A549 (cell line): ENCODE measurements around the gene LNPK. TPM values are rescaled to one million over a fixed set of nuclear protein-coding genes. Genes with fewer than 3 reads are reported as not detected.

Source experiments
- ATAC-seq, 2 experiments: fragments of 200-7000 bp in 1 of 2; fragments of >200 bp in 1 of 2; cut with Nextera tagmentation in 1 of 2; cut with Tn5 transposase in 1 of 2; 3 replicates each; pipeline versions ENCODE4 v1.8.0 to v1.9.1; 2018 to 2020; ENCODE audit warnings: mild to moderate bottlenecking in 1 of 2, moderate library complexity in 1 of 2
- CTCF ChIA-PET: fragments of 300-600 bp; sonication (Branson Sonifier 250); formaldehyde crosslinking; extraction: SDS; loops from one replicate; lab custom pipeline; 2021; ENCODE audit warnings: antibody characterized with exemption, inconsistent platforms; lab: Yijun Ruan, JAX
- POLR2A ChIA-PET: fragments of 350-600 bp; formaldehyde crosslinking; extraction: SDS; loops from one replicate; lab custom pipeline; 2021; ENCODE audit warnings: antibody characterized with exemption, inconsistent platforms; lab: Yijun Ruan, JAX
- DNase-seq, 2 experiments: peaks; one replicate each; pipeline versions ENCODE4 v3.0.0 to v3.0.0-alpha.2; 2011 to 2016; ENCODE audit warnings: low read depth in 1 of 2, low spot score in 1 of 2
- FAIRE-seq: peaks from 2 replicates; lab custom pipeline; 2011; peaks lifted over from hg19 to GRCh38; lab: Jason Lieb, UNC
- H3K27ac ChIP-seq, 2 experiments: fragments of >200 bp; sonication (Bioruptor Twin); formaldehyde crosslinking; 3 replicates each; pipeline ENCODE4 v1.5.1; 2016 to 2017
- H3K4me1 ChIP-seq: fragments of >200 bp; sonication (Bioruptor Twin); formaldehyde crosslinking; 3 replicates; pipeline ENCODE4 v1.6.1; 2016
- H3K4me2 ChIP-seq: fragments of >200 bp; sonication (Bioruptor Twin); formaldehyde crosslinking; 3 replicates; pipeline ENCODE4 v1.6.1; 2016
- H3K4me3 ChIP-seq: fragments of >200 bp; sonication (Bioruptor Twin); formaldehyde crosslinking; 3 replicates; pipeline ENCODE4 v1.5.1; 2016
- H3K9me3 ChIP-seq: fragments of >200 bp; sonication (Bioruptor Twin); formaldehyde crosslinking; 3 replicates; pipeline ENCODE4 v1.6.1; 2016
- BCL3 ChIP-seq: fragments of >200 bp; sonication (Bioruptor Twin); formaldehyde crosslinking; IDR thresholded peaks from 3 replicates; pipeline ENCODE4 v1.6.1; 2016
- CBX2 ChIP-seq: fragments of 200-600 bp; sonication (generic); IDR thresholded peaks from 2 replicates; pipeline ENCODE4 v1.6.1; 2016; ENCODE audit warnings: low read depth, mild to moderate bottlenecking, borderline replicate concordance
- EHF ChIP-seq: fragments of 250-450 bp; sonication (Bioruptor Pico); IDR thresholded peaks from 2 replicates; pipeline ENCODE4 v1.5.0; 2020; ENCODE audit warnings: mild to moderate bottlenecking
- EHMT2 ChIP-seq: fragments of 200-600 bp; sonication (generic); IDR thresholded peaks from 2 replicates; pipeline ENCODE4 v1.6.1; 2016; ENCODE audit warnings: antibody characterized with exemption, low read depth, mild to moderate bottlenecking, moderate library complexity
- EP300 ChIP-seq, 2 experiments: fragments of >200 bp; sonication (Bioruptor Twin); formaldehyde crosslinking; IDR thresholded peaks; 2 replicates in 1 of 2; 3 replicates in 1 of 2; pipeline ENCODE4 v1.6.1; 2016 to 2017
- FOSL2 ChIP-seq, 2 experiments: fragments of 450-650 bp in 1 of 2; fragments of >200 bp in 1 of 2; sonication (Bioruptor Twin) in 1 of 2; formaldehyde crosslinking; IDR thresholded peaks; 2 replicates each; pipeline versions ENCODE4 v1.5.0 to v1.6.1; 2016 to 2020; ENCODE audit warnings: mild to moderate bottlenecking in 1 of 2, moderate library complexity in 1 of 2
- FOXS1 ChIP-seq: fragments of 250-450 bp; sonication (Bioruptor Pico); IDR thresholded peaks from 2 replicates; pipeline ENCODE4 v1.5.0; 2020; ENCODE audit warnings: mild to moderate bottlenecking, moderate library complexity
- HES2 ChIP-seq: fragments of >200 bp; sonication (Bioruptor Twin); formaldehyde crosslinking; IDR thresholded peaks from 2 replicates; pipeline ENCODE4 v1.6.1; 2016
- JUN ChIP-seq, 2 experiments: fragments of >200 bp; sonication (Bioruptor Twin); formaldehyde crosslinking; IDR thresholded peaks; 2 replicates in 1 of 2; 3 replicates in 1 of 2; pipeline ENCODE4 v1.6.1; 2016 to 2017
- JUNB ChIP-seq: fragments of >200 bp; sonication (Bioruptor Twin); formaldehyde crosslinking; IDR thresholded peaks from 2 replicates; pipeline ENCODE4 v1.6.1; 2016
- KDM1A ChIP-seq: fragments of 200-600 bp; sonication (generic); IDR thresholded peaks from 2 replicates; pipeline ENCODE4 v1.6.1; 2016; ENCODE audit warnings: low read depth, mild to moderate bottlenecking
- MAFK ChIP-seq: fragments of 450-650 bp; IDR thresholded peaks from 2 replicates; pipeline ENCODE4 v1.6.1; 2014; ENCODE audit not compliant: partially characterized antibody
- MAX ChIP-seq: IDR thresholded peaks from 2 replicates; pipeline ENCODE4 v1.6.1; 2012
- MAZ ChIP-seq: fragments of 150-350 bp; IDR thresholded peaks from 2 replicates; pipeline ENCODE4 v1.6.1; 2014; ENCODE audit warnings: antibody characterized with exemption, low read depth, low read length, borderline replicate concordance
- PHF8 ChIP-seq: fragments of 200-600 bp; sonication (generic); IDR thresholded peaks from 2 replicates; pipeline ENCODE4 v1.6.1; 2016; ENCODE audit warnings: low read depth, mild to moderate bottlenecking, antibody characterized with exemption, moderate library complexity, borderline replicate concordance
- POLR2AphosphoS2 ChIP-seq: conservative IDR thresholded peaks from 2 replicates; pipeline ENCODE4 v1.6.1; 2012; ENCODE audit warnings: low read length, improper control_type of control experiment, inconsistent platforms
- RARB ChIP-seq: fragments of 250-450 bp; sonication (Bioruptor Pico); IDR thresholded peaks from 2 replicates; pipeline ENCODE4 v1.8.0; 2021; ENCODE audit warnings: mild to moderate bottlenecking, moderate library complexity
- RFX5 ChIP-seq: fragments of 450-650 bp; IDR thresholded peaks from 2 replicates; pipeline ENCODE4 v1.7.1; 2014; ENCODE audit warnings: antibody characterized with exemption, mild to moderate bottlenecking, moderate library complexity
- SMC3 ChIP-seq: fragments of >200 bp; sonication (Bioruptor Twin); formaldehyde crosslinking; IDR thresholded peaks from 3 replicates; pipeline ENCODE4 v1.6.1; 2018; ENCODE audit warnings: inconsistent platforms
- SREBF2 ChIP-seq: fragments of 450-650 bp; IDR thresholded peaks from 2 replicates; pipeline ENCODE4 v1.6.1; 2014; ENCODE audit warnings: mild to moderate bottlenecking, moderate library complexity
- TP53 ChIP-seq: fragments of 250-450 bp; sonication (Bioruptor Pico); IDR thresholded peaks from 2 replicates; pipeline ENCODE4 v1.5.0; 2021; ENCODE audit warnings: mild to moderate bottlenecking, moderate library complexity
- WGBS: methylation state at CpG from one replicate; pipeline ENCODE4 v1.1.6; 2017; ENCODE audit errors: missing lambda C conversion rate; 5-methylcytosine and 5-hydroxymethylcytosine counted together
- polyA plus RNA-seq, 4 experiments: library from polyadenylated mRNA; depleted of rRNA in 3 of 4; stranded (reverse); fragments of >200 nt; fragmentation: RNase III in 1 of 4; extraction: RNeasy Plus Mini Kit Qiagen cat#74134 plus additional on column Dnase treatment in 1 of 4; gene quantifications; 2 replicates in 3 of 4; 3 replicates in 1 of 4; pipeline ENCODE4 v1.2.3, GENCODE V29; 2011 to 2017
- TF ChIP-seq, protein P1 (sequence below): fragments of 200-600 bp; sonication (generic); IDR thresholded peaks from 2 replicates; pipeline ENCODE4 v1.6.1; 2016; ENCODE audit warnings: antibody characterized with exemption, mild to moderate bottlenecking, moderate library complexity

The LNPK gene
- polyA plus RNA-seq, 2 of the 4 experiments (the other 2 are of a cell fraction) = 13.1 to 24.7 TPM

GRCh38 chr2:176020400-176020799 is 18.3 kb upstream of the LNPK start:
- H3K9me3 ChIP-seq = no peaks in the 10 kb centered on the region
- WGBS = 38% methylated on average over 6 of the region's 6 CpGs
- no peaks in the 10 kb centered on the region for H3K4me1 ChIP-seq
- no peak overlapping the region for H3K4me3 ChIP-seq
- ChIA-PET POLR2A (no interaction called here), CTCF (interaction anchor here (0.7 to 1.4 kb wide), 2 partner anchors 59 to 853 kb away, joined by 3 read pairs; no protein-coding TSS in a partner anchor)
- FAIRE-seq (no peak), ATAC-seq (no peak), DNase-seq (no peak)
- H3K27ac ChIP-seq = no peak overlapping the region
- TF ChIP-seq, protein P1, sequence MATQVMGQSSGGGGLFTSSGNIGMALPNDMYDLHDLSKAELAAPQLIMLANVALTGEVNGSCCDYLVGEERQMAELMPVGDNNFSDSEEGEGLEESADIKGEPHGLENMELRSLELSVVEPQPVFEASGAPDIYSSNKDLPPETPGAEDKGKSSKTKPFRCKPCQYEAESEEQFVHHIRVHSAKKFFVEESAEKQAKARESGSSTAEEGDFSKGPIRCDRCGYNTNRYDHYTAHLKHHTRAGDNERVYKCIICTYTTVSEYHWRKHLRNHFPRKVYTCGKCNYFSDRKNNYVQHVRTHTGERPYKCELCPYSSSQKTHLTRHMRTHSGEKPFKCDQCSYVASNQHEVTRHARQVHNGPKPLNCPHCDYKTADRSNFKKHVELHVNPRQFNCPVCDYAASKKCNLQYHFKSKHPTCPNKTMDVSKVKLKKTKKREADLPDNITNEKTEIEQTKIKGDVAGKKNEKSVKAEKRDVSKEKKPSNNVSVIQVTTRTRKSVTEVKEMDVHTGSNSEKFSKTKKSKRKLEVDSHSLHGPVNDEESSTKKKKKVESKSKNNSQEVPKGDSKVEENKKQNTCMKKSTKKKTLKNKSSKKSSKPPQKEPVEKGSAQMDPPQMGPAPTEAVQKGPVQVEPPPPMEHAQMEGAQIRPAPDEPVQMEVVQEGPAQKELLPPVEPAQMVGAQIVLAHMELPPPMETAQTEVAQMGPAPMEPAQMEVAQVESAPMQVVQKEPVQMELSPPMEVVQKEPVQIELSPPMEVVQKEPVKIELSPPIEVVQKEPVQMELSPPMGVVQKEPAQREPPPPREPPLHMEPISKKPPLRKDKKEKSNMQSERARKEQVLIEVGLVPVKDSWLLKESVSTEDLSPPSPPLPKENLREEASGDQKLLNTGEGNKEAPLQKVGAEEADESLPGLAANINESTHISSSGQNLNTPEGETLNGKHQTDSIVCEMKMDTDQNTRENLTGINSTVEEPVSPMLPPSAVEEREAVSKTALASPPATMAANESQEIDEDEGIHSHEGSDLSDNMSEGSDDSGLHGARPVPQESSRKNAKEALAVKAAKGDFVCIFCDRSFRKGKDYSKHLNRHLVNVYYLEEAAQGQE = no peak
- no peak for TF ChIP-seq MAX
- TF ChIP-seq TP53 (CRISPR knock-in tag) = no peak
- TF ChIP-seq CBX2 = no peak
- TF ChIP-seq MAZ = no peak
- TF ChIP-seq EP300 (IDR thresholded peaks at IDR 0.05) = no peak
- no peak for TF ChIP-seq HES2
- TF ChIP-seq POLR2AphosphoS2 = no peak
- no peak for TF ChIP-seq JUN (IDR thresholded peaks at IDR 0.05)
- no peak for TF ChIP-seq RFX5
- no peak overlapping the region for H3K4me2 ChIP-seq

DNA sequence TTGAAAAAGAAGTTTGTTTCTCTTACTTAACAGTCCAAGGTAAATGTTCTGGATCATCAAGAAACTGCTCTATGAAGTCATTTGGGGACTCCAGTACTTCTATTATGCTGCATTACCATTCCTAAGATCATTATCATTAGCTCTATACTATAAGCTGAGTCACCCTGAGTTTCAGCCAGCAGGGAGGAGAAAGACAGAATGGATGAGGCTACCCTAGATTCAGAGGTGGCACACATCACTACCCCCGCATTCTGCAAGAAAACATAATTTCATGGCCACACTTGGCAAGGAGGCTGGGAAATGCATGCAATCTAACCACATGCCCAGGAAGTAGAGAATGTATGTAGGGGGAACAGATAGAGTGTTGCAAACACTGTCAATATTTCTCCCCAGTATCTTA is 16.6 kb upstream of the LNPK start:
- no peak for DNase-seq
- FAIRE-seq = no peak
- Histone ChIP-seq H3K9me3 (no peaks in the 10 kb centered on the region), H3K4me3 (no peak overlapping the region), H3K27ac (no peak overlapping the region), H3K4me2 (no peak overlapping the region), H3K4me1 (no peaks in the 10 kb centered on the region)
- 86% methylated on average over 1 of the region's 1 CpG for WGBS
- CTCF ChIA-PET = no interaction called here
- POLR2A ChIA-PET = no interaction called here
- no peak for ATAC-seq
- TF ChIP-seq JUNB = no peak
- TF ChIP-seq KDM1A = no peak
- TF ChIP-seq BCL3 = no peak
- no peak for TF ChIP-seq RARB
- no peak for TF ChIP-seq EHMT2
- no peak for TF ChIP-seq SREBF2
- TF ChIP-seq FOSL2 (IDR thresholded peaks at IDR 0.05) = no peak
- no peak for TF ChIP-seq FOSL2 (CRISPR knock-in tag; IDR thresholded peaks at IDR 0.05)
- no peak for TF ChIP-seq EHF (CRISPR knock-in tag)
- no peak for TF ChIP-seq SMC3
- TF ChIP-seq MAZ = no peak
- TF ChIP-seq FOXS1 (CRISPR knock-in tag) = no peak
- no peak for TF ChIP-seq MAFK
- TF ChIP-seq PHF8 = no peak
